ENCODE results near the gene ARL16.
"Not testable (repeated sequence)": the region's sequence is repeated elsewhere in the genome, so short reads cannot be mapped to it uniquely, and the experiment has no call there.

The ARL16 gene

DNA sequence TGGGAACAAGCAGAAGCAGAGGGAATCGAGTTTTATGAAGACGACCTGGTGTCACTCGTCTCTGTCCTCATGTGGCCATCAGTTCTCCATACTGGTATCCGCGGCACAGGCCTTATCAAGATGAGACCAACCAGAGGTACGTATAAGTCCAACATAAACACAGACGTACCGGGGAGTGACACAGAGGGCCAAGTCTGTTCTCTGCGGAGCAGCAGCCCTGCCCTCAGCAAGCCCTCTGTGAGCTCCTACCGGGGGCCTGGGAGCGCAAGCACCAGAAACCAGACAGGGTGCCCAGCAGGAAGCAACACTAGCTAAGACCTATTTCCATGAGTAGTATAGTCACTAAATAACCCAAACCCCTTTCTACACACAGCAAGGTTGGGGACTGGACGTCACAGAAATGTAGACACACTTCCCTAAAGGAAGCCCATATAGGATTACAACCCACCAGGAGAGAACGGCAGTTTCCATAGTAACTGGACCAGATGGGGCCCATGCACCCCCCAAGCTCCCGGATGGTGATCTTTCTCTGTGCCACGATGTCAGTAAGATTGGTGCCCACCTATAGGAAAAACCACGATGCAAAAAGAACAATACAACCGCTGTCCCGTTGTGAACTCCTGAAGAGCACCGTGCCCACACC lies 911 bp downstream of the ARL16 start:
- in situ Hi-C loops (cut with HindIII; ENCODE audit: low pct_ligation_motif_present, low pct_unique_long_range_greater_than_20kb, low sequenced_read_pairs) = no loop called here
- DNase-seq = no peak

DNA sequence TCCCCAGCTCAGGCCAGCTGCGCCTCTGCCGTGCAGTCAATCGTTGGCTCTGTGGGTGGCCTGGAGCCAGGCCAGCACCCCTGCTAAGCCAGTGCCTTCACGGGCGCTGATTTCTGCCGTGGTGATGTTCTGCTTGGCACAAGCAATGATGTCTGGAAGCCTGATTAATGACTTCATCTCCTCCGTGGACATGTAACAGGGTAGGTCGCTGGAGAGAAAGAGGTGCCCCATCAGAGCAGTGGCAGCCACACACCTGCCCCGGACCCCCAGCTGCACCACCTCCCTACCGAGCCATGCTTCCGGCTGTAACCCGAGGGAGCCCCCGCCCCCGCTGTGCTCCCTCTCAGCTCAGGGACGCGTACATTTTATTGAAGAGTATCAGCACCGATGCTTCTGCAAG lies 1.9 kb downstream of the ARL16 start:
- in situ Hi-C loops (cut with HindIII; ENCODE audit: low pct_ligation_motif_present, low pct_unique_long_range_greater_than_20kb, low sequenced_read_pairs) = no loop called here
- DNase-seq = peak; percentile 97

DNA sequence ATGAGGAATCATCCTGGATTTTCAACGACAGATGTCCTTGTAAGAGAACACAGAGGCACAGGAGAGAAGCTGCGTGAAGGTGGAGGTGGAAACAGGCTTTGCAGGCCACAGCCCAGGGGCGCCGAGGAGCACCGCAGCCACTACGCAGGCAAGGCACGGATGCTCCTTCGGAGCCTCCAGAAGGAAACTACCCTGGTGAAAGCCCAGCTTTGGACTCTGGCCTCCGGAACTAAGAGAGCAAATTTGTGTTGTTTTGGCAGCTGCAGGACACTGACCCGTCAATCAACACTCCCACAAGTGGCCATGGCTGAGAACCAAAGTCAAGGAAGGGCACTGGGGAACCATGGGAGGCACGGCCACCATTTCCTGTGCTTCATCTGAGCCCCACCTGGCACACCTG lies 3.4 kb downstream of the ARL16 start:
- no peak for DNase-seq
- in situ Hi-C loops (cut with HindIII; ENCODE audit: low pct_ligation_motif_present, low pct_unique_long_range_greater_than_20kb, low sequenced_read_pairs) = no loop called here

GRCh38 chr17:81676906-81677305 lies 6.7 kb downstream of the ARL16 start:
- DNase-seq = no peak
- in situ Hi-C loops (cut with HindIII; ENCODE audit: low pct_ligation_motif_present, low pct_unique_long_range_greater_than_20kb, low sequenced_read_pairs) = no loop called here

DNA sequence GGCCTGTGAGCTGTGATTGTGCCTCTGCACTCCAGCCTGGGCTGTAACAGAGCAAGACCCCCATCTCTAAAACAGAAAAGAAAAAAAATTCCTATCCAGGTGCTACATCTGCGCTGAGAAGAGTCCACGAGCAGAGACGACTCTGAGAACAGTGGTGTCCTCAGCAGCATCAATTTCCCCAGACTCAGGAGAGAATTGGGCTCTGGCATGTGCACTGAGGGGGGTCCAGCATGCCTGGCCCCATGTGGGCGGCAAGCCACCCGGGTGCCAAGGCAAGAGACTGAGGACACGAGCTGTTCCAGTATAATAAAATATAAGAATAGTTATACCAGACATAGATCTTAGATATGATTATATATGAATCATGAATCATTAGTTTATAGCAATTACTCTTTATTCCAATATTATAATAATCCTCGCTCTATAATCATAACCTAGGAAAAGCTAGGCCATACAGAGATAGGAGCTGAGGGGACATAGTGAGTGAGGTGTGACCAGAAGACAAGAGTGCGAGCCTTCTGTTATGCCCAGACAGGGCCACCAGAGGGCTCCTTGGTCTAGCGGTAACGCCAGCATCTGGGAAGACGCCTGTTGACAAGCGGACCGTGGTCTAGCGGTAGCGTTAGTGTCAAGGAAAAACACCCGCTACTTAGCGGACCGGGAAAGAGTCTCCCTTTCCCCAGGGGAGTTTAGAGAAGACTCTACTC lies 7.9 kb downstream of the ARL16 start:
- in situ Hi-C loops (cut with HindIII; ENCODE audit: low pct_ligation_motif_present, low pct_unique_long_range_greater_than_20kb, low sequenced_read_pairs) = not testable (repeated sequence)
- peak; percentile 48 for DNase-seq

GRCh38 chr17:81673561-81674258 lies 9.9 kb downstream of the ARL16 start:
- in situ Hi-C loops (cut with HindIII; ENCODE audit: low pct_ligation_motif_present, low pct_unique_long_range_greater_than_20kb, low sequenced_read_pairs) = no loop called here
- DNase-seq = no peak

DNA sequence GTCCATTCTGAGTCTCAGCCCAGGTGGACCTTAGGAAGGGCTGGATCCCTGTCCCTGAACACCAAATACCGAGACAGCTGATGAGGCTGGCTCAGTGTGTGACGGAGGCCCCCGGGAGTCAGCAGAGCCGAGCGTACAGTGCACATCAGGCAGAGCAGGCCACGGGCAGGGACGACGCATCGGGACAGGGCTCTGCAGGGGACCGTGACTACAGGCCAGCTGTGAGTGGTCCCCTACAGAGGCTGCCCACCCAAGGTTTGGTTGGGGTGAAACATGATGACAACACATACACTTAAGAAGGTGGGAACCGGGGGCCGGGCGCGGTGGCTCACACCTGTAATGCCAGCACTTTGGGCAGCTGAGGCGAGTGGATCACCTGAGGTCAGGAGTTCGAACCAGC lies 10.6 kb downstream of the ARL16 start:
- DNase-seq = no peak
- in situ Hi-C loops (cut with HindIII; ENCODE audit: low pct_ligation_motif_present, low pct_unique_long_range_greater_than_20kb, low sequenced_read_pairs) = no loop called here

- in situ Hi-C loops (cut with HindIII; ENCODE audit: low pct_ligation_motif_present, low pct_unique_long_range_greater_than_20kb, low sequenced_read_pairs) = no loop called here
- DNase-seq = no peak
Observed at GRCh38 chr17:81672504-81672903, 11.1 kb downstream of the ARL16 start.

DNA sequence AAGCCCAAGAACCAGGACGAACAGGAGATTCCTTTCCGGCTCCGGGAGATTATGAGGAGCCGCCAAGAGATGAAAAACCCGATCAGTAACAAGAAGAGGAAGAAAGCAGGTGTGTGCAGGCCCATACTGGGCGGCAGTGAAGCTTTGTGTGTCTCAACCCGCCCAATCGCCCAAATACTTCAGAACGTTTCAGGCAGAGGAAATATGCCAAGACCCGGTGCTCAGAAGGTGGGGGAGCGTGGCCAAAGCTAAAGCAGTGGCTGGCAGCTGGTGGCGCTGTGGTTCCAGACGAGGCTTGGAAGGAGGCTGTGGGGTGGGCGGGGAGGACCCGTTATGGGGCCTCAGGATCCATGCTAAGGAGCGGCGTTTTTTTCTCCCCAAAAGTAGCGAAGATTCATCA lies 15.8 kb downstream of the ARL16 start:
- DNase-seq = no peak

DNA sequence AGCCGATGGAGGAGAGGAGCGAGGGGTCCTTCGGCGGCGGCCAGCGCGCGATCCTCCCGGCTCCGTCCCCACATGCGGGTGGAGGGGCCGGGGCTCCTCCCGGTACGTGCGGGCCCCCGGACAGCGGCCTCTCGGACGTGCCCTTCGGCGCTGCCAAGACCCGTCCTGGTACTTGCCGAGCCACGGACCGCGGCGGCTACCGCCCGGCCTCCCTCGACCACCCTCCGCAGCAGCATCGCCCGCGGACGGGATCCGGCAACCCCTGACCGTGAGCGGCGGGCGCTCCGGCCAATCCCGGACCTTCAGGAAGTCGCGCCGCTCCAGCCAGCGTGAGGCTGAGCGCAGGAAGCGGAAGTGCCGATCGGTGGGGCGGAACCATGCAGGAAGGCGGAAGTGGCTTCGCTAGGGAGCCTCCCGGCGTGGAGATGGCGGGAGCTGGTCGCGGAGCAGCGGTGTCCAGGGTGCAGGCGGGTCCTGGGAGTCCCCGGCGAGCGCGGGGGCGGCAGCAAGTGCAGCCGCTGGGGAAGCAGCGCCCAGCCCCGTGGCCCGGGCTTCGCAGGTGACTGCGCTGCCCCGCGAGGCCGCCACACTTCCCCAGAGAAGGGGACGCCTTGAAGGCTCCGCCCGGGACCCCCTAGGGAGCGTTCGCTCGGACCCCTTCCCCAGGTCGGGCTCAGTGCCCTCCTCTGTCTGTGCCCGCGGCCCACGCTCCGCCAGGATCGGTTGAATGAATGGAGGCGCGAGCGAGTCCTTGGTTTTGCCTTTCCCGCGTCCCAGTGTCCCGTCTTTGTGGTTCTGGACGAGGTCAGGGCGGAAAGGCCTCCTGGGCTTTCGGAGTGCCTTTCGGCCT lies 17.0 kb downstream of the ARL16 start, which contains the start of the genes CCDC137 and OXLD1:
TSS of gene CCDC137 (plus strand) at position 396 of the 850 bp plus-strand sequence. CDS start at position 426, 30 bp downstream.
TSS of gene OXLD1 (minus strand) at position 264 of the 850 bp plus-strand sequence. CDS start at position 236, 28 bp downstream.
- in situ Hi-C loops (cut with HindIII; ENCODE audit: low pct_ligation_motif_present, low pct_unique_long_range_greater_than_20kb, low sequenced_read_pairs) = no loop called here
- peak; percentile 98 for DNase-seq

More for the DNA sequence above, 15.8 kb downstream of the ARL16 start:
- in situ Hi-C loops (cut with HindIII; ENCODE audit: low pct_ligation_motif_present, low pct_unique_long_range_greater_than_20kb, low sequenced_read_pairs) = no loop called here

DNA sequence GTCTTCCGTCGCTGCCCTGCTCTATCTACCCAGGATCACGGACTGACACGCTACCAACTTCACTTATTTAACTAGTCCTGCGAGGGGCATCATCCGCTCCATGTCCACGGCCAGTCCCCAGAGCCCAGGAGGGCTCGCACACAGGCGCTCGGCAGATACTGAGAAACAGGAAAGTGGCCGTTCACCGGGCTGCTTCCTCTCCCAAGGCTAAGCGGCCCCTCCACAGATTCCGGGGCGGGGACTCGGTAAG lies 17.6 kb downstream of the ARL16 start:
- in situ Hi-C loops (cut with HindIII; ENCODE audit: low pct_ligation_motif_present, low pct_unique_long_range_greater_than_20kb, low sequenced_read_pairs) = no loop called here
- DNase-seq = peak; percentile 34

- in situ Hi-C loops (cut with HindIII; ENCODE audit: low pct_ligation_motif_present, low pct_unique_long_range_greater_than_20kb, low sequenced_read_pairs) = no loop called here
- DNase-seq = peak; percentile 29
Observed at GRCh38 chr17:81665205-81666091, 18.1 kb downstream of the ARL16 start.

DNA sequence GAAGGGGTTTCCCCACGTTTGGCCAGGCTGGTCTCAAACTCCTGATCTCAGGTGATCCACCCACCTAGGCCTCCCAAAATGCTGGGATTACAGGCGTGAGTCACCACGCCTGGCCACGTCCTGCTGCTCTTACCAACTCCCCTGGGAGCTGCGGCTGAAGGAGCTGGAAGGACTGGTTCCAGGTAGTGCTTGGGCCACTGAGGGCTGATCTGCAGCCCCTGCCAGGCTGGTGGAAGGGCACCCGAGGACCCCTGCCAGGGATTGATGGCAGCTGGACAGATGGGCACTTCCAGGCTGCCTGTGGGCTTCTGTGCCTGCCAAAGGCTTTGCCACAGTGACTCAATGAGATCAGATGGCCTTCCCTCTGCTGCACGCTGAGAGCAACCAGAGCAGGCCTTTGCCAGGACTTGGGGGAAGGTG lies 19.5 kb downstream of the ARL16 start:
- in situ Hi-C loops (cut with HindIII; ENCODE audit: low pct_ligation_motif_present, low pct_unique_long_range_greater_than_20kb, low sequenced_read_pairs) = no loop called here
- DNase-seq = no peak

DNA sequence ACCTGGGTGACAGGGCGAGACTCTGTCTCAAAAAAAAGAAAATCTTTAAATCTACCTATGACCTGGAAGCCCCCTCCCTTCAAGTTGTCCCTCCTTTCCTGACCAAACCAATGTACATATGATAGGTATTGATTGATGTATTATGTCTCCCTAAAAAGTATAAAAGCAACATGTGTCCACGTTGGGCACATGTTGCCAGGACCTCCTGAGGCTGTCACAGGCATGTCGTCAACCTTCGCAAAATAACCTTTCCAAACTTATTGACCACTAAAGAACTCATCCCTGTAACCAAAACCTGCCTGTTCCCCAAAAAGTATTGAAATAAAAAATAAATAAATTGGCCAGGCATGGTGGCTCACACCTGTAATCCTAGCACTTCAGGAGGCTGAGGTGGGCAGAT lies 21.6 kb downstream of the ARL16 start:
- in situ Hi-C loops (cut with HindIII; ENCODE audit: low pct_ligation_motif_present, low pct_unique_long_range_greater_than_20kb, low sequenced_read_pairs) = no loop called here
- DNase-seq = no peak

- in situ Hi-C loops (cut with HindIII; ENCODE audit: low pct_ligation_motif_present, low pct_unique_long_range_greater_than_20kb, low sequenced_read_pairs) = no loop called here
- no peak for DNase-seq
Observed at GRCh38 chr17:81660441-81660840, 23.2 kb downstream of the ARL16 start.

GRCh38 chr17:81659038-81659437 lies 24.6 kb downstream of the ARL16 start:
- DNase-seq = no peak
- in situ Hi-C loops (cut with HindIII; ENCODE audit: low pct_ligation_motif_present, low pct_unique_long_range_greater_than_20kb, low sequenced_read_pairs) = no loop called here

DNA sequence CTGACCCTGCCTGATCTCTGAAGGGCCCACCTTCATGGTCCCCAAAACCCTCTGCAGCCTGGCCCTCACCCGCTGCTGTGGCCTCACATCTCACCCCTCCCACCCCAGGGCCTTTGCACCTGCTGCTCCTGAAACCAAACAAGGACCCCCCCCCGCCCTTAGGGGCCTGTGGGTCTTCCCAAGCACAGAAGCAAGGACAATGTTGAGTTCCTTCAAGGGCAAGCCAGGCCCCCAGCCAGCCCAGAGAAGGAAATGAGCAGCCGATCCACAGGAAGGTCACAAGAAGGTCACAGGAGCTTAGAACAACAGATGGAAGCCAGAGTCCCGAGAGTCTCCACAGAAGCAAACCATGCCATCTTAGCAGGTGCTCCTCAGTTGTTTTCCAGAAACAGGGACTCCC lies 26.8 kb downstream of the ARL16 start:
- DNase-seq = no peak
- in situ Hi-C loops (cut with HindIII; ENCODE audit: low pct_ligation_motif_present, low pct_unique_long_range_greater_than_20kb, low sequenced_read_pairs) = no loop called here

- in situ Hi-C loops (cut with HindIII; ENCODE audit: low pct_ligation_motif_present, low pct_unique_long_range_greater_than_20kb, low sequenced_read_pairs) = no loop called here
- no peak for DNase-seq
Observed at GRCh38 chr17:81656118-81656743, 27.4 kb downstream of the ARL16 start, which contains the start of gene PDE6G. PDE6G (minus strand) TSS chr17:81656542; CDS start chr17:81653305, 3,237 bp downstream.

Data from ACHN (cell line).